OCI-LY7 (cell line): ENCODE data around the gene CLDN17.

Experiments
- EZH2phosphoT487 ChIP-seq: fragments of 200-600 bp; sonication (generic); IDR thresholded peaks from 2 replicates; pipeline ENCODE4 v1.6.1; 2018; ENCODE audit warnings: low read depth, borderline replicate concordance, mild to moderate bottlenecking, mixed run types, antibody characterized with exemption, low read length, moderate library complexity, mixed read lengths
- TF ChIP-seq, protein P1 (sequence below): fragments of 200-600 bp; sonication (generic); conservative IDR thresholded peaks from 2 replicates; pipeline ENCODE4 v1.5.1; 2014; ENCODE audit warnings: mild to moderate bottlenecking, antibody characterized with exemption, low read length, moderate library complexity, mixed read lengths

- TF ChIP-seq, protein P1, sequence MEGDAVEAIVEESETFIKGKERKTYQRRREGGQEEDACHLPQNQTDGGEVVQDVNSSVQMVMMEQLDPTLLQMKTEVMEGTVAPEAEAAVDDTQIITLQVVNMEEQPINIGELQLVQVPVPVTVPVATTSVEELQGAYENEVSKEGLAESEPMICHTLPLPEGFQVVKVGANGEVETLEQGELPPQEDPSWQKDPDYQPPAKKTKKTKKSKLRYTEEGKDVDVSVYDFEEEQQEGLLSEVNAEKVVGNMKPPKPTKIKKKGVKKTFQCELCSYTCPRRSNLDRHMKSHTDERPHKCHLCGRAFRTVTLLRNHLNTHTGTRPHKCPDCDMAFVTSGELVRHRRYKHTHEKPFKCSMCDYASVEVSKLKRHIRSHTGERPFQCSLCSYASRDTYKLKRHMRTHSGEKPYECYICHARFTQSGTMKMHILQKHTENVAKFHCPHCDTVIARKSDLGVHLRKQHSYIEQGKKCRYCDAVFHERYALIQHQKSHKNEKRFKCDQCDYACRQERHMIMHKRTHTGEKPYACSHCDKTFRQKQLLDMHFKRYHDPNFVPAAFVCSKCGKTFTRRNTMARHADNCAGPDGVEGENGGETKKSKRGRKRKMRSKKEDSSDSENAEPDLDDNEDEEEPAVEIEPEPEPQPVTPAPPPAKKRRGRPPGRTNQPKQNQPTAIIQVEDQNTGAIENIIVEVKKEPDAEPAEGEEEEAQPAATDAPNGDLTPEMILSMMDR, result no peak
- no peak for TF ChIP-seq EZH2phosphoT487
Measured at GRCh38 chr21:30117631-30118030, 49.0 kb downstream of the CLDN17 start.
